Loucy (cell line): ENCODE results near the gene PLA2G12B.

Source experiments
- H2AFZ ChIP-seq: fragments of 200-600 bp; sonication (generic); 2 replicates; pipeline ENCODE4 v1.6.0; 2016; ENCODE audit warnings: antibody characterized with exemption, mild to moderate bottlenecking, low read length, moderate library complexity
- H3F3A ChIP-seq: fragments of 200-600 bp; 2 replicates; pipeline ENCODE4 v1.6.0; 2016; ENCODE audit warnings: antibody characterized with exemption, low read depth, mild to moderate bottlenecking
- H3K27me3 ChIP-seq: fragments of 200-600 bp; sonication (generic); 2 replicates; pipeline ENCODE4 v1.6.1; 2014; ENCODE audit warnings: low read length, mild to moderate bottlenecking; ENCODE audit not compliant: insufficient read depth, poor library complexity, severe bottlenecking
- H3K36me3 ChIP-seq: fragments of 200-600 bp; sonication (generic); 2 replicates; pipeline ENCODE4 v1.6.1; 2016; ENCODE audit warnings: low read length; ENCODE audit not compliant: insufficient read depth
- H3K4me1 ChIP-seq: fragments of 200-600 bp; sonication (generic); 2 replicates; pipeline ENCODE4 v1.5.1; 2014; ENCODE audit warnings: low read length, mild to moderate bottlenecking; ENCODE audit not compliant: insufficient read depth, poor library complexity, severe bottlenecking
- H3K4me2 ChIP-seq: fragments of 200-600 bp; sonication (generic); 2 replicates; pipeline ENCODE4 v1.6.0; 2014; ENCODE audit warnings: antibody characterized with exemption, low read length, low read depth, mild to moderate bottlenecking; ENCODE audit not compliant: poor library complexity, severe bottlenecking
- H3K4me3 ChIP-seq: fragments of 200-600 bp; sonication (generic); 2 replicates; pipeline ENCODE4 v1.5.1; 2014; ENCODE audit warnings: low read length, mild to moderate bottlenecking, mixed read lengths; ENCODE audit not compliant: poor library complexity, severe bottlenecking
- H3K79me2 ChIP-seq: fragments of 200-600 bp; sonication (generic); 2 replicates; pipeline ENCODE4 v1.6.1; 2014; ENCODE audit warnings: low read length; ENCODE audit not compliant: insufficient read depth
- H3K9ac ChIP-seq: fragments of 200-600 bp; sonication (generic); 2 replicates; pipeline ENCODE4 v1.6.0; 2014; ENCODE audit warnings: mild to moderate bottlenecking, low read depth, low read length, moderate library complexity; ENCODE audit not compliant: poor library complexity, severe bottlenecking
- H3K9me2 ChIP-seq: fragments of 200-600 bp; sonication (generic); replicated peaks from 2 replicates; pipeline ENCODE4 v1.6.1; 2016; ENCODE audit warnings: low read depth, low read length, mixed read lengths
- H3K9me3 ChIP-seq: fragments of 200-600 bp; sonication (generic); 2 replicates; pipeline ENCODE4 v1.6.1; 2014; ENCODE audit warnings: mild to moderate bottlenecking, antibody characterized with exemption, low read length, low read depth; ENCODE audit not compliant: insufficient read depth
- H4K20me1 ChIP-seq: fragments of 200-600 bp; sonication (generic); 2 replicates; pipeline ENCODE4 v1.6.0; 2014; ENCODE audit warnings: antibody characterized with exemption, low read length, mild to moderate bottlenecking; ENCODE audit not compliant: insufficient read depth, poor library complexity, severe bottlenecking
- EZH2phosphoT487 ChIP-seq: fragments of 200-600 bp; IDR thresholded peaks from 2 replicates; pipeline ENCODE4 v1.6.1; 2018; ENCODE audit warnings: antibody characterized with exemption, mild to moderate bottlenecking, moderate library complexity, borderline replicate concordance
- TF ChIP-seq, protein P1 (sequence below): fragments of 200-600 bp; sonication (generic); conservative IDR thresholded peaks from 2 replicates; pipeline ENCODE4 v1.5.1; 2014; ENCODE audit warnings: mild to moderate bottlenecking, antibody characterized with exemption, low read length

The PLA2G12B gene

DNA sequence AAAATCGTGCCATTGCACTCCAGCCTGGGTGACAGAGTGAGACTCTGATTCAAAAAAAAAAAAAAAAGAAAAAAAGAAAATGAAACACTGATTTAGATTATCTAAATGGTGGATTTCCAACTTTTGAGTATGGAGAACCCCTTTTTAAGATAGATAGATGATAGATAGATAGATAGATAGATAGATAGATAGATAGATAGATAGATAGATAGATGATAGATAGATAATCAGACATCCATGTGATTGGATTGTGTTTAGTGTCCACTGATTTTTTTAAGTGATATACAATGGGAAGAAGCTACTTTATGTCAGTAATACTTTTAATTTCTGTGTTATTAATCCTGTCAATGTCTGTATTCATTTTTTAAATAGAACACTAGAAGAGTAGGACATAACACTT is 55.1 kb downstream of the PLA2G12B start:
- no peaks in the 10 kb centered on the region for H3K9me3 ChIP-seq
- no peak overlapping the region for H2AFZ ChIP-seq
- no peaks in the 10 kb centered on the region for H3F3A ChIP-seq
- no peaks in the 10 kb centered on the region for H3K79me2 ChIP-seq
- no peak overlapping the region for H3K4me2 ChIP-seq
- H3K9ac ChIP-seq: no peak overlapping the region
- H3K4me1 ChIP-seq: no peaks in the 10 kb centered on the region
- H3K4me3 ChIP-seq: no peak overlapping the region
- no peaks in the 10 kb centered on the region for H3K9me2 ChIP-seq
- TF ChIP-seq EZH2phosphoT487: no peak
- TF ChIP-seq, protein P1, sequence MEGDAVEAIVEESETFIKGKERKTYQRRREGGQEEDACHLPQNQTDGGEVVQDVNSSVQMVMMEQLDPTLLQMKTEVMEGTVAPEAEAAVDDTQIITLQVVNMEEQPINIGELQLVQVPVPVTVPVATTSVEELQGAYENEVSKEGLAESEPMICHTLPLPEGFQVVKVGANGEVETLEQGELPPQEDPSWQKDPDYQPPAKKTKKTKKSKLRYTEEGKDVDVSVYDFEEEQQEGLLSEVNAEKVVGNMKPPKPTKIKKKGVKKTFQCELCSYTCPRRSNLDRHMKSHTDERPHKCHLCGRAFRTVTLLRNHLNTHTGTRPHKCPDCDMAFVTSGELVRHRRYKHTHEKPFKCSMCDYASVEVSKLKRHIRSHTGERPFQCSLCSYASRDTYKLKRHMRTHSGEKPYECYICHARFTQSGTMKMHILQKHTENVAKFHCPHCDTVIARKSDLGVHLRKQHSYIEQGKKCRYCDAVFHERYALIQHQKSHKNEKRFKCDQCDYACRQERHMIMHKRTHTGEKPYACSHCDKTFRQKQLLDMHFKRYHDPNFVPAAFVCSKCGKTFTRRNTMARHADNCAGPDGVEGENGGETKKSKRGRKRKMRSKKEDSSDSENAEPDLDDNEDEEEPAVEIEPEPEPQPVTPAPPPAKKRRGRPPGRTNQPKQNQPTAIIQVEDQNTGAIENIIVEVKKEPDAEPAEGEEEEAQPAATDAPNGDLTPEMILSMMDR: no peak
- H3K27me3 ChIP-seq: no peaks in the 10 kb centered on the region
- H4K20me1 ChIP-seq: no peaks in the 10 kb centered on the region
- no peaks in the 10 kb centered on the region for H3K36me3 ChIP-seq

DNA sequence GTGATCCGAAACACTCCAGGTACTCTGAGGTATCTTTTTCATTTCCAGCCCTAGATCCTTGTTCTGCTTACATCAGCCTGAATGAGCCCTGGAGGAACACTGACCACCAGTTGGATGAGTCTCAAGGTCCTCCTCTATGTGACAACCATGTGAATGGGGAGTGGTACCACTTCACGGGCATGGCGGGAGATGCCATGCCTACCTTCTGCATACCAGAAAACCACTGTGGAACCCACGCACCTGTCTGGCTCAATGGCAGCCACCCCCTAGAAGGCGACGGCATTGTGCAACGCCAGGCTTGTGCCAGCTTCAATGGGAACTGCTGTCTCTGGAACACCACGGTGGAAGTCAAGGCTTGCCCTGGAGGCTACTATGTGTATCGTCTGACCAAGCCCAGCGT is 56.0 kb downstream of the PLA2G12B start:
- no peaks in the 10 kb centered on the region for H3K27me3 ChIP-seq
- H3F3A ChIP-seq: no peaks in the 10 kb centered on the region
- TF ChIP-seq, protein P1: no peak
- no peak for TF ChIP-seq EZH2phosphoT487
- no peaks in the 10 kb centered on the region for H3K9me2 ChIP-seq
- no peaks in the 10 kb centered on the region for H3K4me1 ChIP-seq
- no peak overlapping the region for H3K4me3 ChIP-seq
- H3K9me3 ChIP-seq: no peaks in the 10 kb centered on the region
- no peak overlapping the region for H3K4me2 ChIP-seq
- no peaks in the 10 kb centered on the region for H4K20me1 ChIP-seq
- H3K9ac ChIP-seq: no peak overlapping the region
- H3K36me3 ChIP-seq: no peaks in the 10 kb centered on the region
- no peaks in the 10 kb centered on the region for H3K79me2 ChIP-seq
- H2AFZ ChIP-seq: no peak overlapping the region

DNA sequence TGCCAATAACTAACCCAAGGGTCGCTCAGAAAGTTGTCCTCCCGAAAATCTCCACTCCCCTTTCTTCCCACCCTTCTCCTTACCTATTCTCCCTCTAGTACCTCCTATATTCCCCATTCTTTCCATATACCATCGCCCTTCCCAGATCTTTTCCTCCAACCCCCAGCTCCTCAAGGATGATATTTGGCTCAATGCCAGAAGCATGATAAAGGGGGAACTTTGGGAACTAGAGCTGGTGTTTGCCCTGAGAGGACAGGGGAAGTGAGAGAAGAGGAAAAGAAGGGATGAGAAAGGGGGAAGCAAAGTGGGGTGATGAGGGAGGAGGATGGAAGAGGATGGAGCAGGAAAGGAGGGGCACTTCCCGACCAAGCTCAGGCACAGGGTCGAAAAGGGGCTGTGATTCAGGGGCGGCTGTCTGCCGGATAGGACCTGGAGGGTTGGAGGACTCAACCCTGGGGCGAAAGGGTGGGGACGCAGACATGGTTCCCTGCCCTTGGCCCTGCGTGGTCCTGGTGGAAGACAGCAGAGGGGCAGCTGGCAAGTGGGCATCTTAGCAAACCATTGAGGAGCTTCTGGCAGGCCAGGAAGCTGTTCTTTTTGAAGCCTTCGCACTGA is 59.3 kb downstream of the PLA2G12B start:
- TF ChIP-seq, protein P1: no peak
- no peak for TF ChIP-seq EZH2phosphoT487
- Histone ChIP-seq H3K9ac (no peak overlapping the region), H3K9me2 (no peaks in the 10 kb centered on the region)

More for the DNA sequence above, 59.3 kb downstream of the PLA2G12B start:
- no peaks in the 10 kb centered on the region for H3K4me1 ChIP-seq
- no peak overlapping the region for H2AFZ ChIP-seq
- no peaks in the 10 kb centered on the region for H3F3A ChIP-seq
- H3K4me3 ChIP-seq: no peak overlapping the region
- no peaks in the 10 kb centered on the region for H3K27me3 ChIP-seq
- no peaks in the 10 kb centered on the region for H3K36me3 ChIP-seq
- no peaks in the 10 kb centered on the region for H3K9me3 ChIP-seq
- H3K4me2 ChIP-seq: no peak overlapping the region
- no peaks in the 10 kb centered on the region for H4K20me1 ChIP-seq
- H3K79me2 ChIP-seq: no peaks in the 10 kb centered on the region
